HG03565 (cell line): Measurements from ENCODE around the gene SARM1.

Experiments
- ATAC-seq: cut with Tn5 transposase; IDR thresholded peaks from one replicate; pipeline ENCODE4 v1.9.1; 2021; ENCODE audit warnings: mild to moderate bottlenecking, moderate library complexity; ENCODE audit not compliant: unreplicated experiment

Gene SARM1

DNA sequence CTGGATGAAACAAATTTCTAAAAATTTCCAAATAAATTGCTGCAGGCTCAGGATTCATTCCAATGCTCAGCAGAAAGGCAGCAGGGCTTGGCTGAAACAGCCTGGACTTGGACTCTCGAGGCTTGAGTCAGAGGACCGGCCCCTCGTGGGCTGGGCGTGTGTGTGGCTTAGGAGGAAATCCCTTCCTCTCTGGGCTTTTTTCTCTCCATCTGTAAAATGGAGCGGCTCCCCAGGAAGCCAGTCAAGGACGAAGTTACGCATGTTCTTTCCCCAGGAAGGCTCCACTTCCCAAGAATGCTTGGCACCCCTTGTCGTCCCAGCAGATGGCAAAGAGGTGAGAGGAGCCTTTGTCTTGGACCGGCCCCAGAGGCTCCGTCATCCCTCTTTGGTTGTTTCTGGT, 21.0 kb downstream of the SARM1 start:
- no peak for ATAC-seq

DNA sequence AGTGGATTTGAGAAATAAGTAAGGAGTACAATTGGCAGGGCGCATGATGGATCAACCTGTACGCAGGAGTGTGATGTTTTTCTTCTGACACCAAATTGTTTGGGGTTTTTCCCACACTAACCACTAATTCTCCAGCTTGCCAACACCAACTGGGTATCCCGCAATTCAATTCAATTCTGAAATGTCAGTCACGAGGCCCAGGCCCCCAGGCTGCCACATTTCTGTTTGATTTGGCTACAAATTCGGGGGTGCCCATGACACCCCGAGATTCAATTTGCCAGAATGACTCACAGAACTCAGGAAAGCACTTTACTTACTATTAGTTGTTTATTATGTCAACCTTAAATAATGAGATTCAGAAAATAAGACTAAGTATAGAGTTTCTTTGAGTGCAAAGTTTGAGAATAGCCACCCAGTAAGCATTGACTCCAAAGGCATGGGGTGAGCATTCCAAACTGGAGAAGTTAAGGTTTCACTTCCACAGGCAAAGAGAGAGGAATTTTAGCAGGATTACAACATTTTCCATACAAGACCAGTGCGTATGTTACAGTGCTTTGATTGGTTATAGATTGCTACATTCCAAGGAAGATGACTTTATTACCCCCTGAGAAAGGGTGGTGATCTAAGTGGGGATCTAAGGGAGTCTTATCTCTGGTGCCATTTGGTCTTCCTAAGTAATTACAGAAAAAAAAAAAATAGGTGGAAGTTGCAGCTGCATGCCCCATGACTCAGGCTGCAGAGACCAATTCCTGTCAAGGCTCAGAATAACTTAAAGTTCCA, 23.0 kb downstream of the SARM1 start:
- no peak for ATAC-seq

DNA sequence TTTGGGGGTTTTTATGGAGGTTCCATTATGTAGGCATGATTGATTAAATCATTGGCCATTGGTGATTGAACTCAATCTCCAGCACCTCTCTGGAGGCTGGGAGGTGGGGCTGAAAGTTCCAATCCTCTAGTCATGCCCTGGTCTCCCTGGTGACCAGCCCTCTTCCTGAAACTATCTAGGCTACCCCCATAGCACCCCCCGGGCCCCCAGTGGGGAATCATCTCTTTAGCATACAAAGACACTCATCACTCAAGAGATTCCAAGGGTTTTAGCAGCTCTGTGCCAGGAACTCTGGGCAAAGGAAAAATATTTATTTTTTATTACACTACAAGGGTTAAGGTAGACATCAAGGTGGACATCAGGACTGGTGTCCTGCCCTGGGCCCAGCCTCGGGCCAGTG, 23.9 kb downstream of the SARM1 start:
- no peak for ATAC-seq

DNA sequence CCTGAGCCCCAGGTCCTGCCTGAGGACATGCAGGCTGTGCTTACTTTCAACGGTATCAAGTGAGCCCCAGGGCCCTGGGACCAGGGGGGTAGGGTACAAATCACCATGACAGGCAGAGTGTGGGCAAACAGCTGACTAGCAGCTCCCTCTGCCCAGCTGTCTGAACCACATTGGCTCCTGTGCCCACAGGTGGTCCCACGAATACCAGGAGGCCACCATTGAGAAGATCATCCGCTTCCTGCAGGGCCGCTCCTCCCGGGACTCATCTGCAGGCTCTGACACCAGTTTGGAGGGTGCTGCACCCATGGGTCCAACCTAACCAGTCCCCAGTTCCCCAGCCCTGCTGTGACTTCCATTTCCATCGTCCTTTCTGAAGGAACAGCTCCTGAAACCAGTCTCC, 24.5 kb downstream of the SARM1 start:
- ATAC-seq: no peak

DNA sequence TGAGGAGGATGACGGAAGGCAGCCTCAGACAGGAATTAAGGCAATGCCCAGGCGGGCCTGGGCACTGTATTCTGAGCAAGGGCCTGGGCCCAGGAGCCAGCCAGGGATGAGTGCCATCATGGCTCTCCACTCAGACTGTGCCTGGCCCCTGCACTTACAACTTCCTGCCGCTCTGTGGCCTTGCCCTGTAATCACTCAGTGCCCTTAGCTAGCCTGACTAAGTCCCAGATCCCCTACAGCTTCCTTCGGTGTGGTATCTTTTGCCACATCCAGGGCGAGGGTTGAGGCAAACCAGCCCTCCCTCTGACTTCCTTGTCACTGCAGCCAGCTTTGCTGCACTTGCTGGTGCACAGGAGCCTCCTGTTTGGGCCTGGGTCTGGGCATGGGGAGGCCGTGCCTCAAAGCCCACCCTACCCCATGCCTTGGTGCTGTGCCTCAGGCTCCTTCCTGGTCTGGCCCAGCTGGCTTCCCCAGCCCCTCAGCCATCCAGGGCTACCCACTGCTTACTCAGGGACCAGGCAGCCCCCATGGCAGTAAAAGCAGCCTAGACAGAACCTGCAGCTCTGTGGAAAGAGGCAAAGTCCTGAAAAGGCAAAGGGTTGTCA, 25.2 kb downstream of the SARM1 start:
- ATAC-seq: no peak

DNA sequence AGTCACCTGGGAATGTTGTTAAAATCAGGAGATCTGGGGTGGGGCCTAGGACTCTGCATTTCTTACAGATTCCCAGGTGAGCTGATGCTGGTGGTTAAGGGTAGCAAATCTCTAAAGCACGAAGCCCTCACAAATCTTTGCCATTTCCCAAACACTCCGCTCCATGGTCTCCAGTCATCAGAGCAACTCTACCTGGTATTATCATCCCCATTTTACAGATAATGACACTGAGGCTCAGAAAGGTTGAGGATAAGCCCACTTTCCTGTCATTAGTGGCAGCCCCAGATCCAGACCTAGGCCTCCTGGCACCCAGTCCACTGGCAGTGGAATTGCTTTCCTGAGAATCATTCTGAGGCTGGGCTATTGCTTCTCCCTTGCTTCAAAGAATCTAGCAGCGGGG, 25.8 kb downstream of the SARM1 start:
- ATAC-seq: no peak

DNA sequence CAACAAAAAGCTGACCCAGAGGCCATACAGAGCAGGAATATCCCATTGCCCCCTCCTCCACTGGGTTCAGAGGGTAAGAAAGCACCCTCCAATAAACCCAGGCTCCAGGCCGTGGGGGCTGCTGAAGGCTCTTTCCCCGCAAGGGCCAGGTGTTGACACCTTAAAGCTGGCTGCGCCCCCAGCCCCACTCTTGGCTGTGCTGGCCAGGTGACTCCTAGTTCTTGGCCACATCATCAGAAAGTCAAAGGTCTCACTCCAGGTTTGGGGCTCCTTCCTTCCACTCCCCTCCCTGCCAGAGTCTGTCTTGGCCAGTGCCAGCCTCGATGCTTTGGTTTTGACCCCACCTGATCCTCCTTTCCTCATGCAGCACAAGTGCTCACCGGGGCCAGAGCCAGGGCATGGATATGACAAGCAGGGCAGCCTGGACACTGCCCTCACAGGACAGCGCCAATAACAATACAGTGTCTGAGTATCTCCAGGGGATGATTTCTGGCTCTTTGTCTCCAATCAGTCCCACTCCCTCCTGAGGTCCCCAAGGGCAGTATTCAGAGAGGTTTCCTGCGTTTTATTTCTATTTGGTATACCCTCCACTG, 26.3 kb downstream of the SARM1 start:
- no peak for ATAC-seq

DNA sequence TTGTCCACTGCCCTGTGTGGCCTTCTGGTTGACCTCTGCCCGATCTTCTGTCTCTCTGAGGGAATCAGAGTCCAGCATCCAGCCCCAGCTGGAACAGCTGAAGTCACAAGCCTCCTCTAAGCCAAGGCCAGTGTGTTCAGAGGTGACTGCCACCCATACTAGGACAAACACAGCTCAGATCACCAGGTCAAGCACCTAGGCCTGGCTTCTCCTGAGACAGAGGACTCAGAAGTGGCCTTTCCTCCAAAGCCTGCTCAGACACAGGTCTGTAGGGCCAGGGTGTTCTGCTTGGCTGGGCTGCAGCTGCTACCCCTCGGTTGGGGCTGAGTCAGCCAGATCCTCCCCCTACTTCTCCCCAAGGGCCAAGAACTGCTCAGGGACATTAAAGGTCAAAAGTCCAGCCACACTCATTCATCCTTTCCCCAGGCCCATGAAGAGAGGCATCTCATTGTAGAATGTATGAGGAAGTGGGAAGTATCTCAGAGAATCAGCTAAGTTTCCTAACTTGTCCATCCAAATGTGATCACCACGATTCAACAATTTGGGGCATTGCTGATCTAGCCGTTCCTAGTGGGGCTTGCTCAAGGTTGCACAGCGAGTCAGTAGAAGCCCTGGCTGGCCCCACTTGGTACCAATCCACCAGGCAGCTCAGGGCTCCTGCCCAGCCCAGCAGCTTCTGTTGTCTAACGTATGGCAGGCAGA, 26.9 kb downstream of the SARM1 start:
- ATAC-seq: no peak

DNA sequence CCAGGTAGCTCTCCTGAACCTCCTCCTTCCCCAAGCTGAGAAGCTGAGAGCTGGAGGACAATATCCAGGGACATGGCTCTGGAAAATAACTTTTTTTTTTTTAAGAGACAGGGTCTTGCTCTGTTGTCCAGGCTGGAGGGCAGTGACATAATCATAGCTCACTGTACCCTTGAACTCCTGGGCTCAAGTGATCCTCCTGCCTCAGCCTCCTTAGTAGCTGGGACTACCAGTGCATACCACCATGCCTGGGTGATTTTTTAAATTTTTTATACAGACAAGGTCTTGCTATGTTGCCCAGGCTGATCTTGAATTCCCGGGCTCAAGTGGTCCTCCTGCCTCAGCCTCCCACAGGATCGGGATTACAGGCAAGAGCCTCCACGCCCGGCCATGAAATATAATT, 28.3 kb downstream of the SARM1 start:
- ATAC-seq: no peak

DNA sequence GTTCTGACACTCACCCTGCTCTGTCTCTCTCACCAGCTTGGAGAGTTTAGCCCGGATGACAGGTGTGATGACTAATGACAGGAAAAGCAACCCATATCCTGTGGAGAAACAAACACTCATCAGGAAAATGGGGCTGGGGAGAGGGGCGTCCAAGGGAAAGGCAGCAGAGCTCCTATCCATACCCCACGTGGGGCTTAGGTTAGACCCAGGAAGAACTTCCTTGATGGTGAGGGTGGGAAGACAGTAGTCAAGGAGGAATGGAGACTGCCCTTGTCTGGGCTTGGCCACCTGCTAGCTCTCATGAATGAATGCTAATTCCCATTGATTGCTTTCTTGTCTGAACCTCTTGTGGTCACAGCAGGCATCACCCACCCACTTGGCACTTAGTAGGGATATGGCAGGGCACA, 30.7 kb downstream of the SARM1 start:
- no peak for ATAC-seq

DNA sequence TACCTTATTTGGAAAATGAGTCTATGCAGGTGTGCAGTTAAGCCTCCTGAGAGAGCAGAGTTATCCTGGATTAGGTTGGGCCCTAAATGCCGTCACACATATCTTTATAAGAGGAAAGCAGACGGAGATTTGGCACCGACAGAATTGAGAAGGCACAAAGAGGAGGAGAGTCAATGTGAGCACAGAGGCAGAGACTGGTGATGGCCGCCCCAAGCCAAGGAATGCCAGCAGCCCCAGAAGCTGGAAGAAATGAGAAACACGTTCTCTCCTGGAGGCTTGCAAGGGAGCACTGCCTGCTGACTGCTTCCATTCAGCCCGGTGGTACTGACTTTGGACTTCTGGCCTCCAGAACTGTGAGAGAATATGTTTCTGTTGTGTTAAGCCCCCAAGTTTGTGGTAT, 31.4 kb downstream of the SARM1 start:
- ATAC-seq: no peak

DNA sequence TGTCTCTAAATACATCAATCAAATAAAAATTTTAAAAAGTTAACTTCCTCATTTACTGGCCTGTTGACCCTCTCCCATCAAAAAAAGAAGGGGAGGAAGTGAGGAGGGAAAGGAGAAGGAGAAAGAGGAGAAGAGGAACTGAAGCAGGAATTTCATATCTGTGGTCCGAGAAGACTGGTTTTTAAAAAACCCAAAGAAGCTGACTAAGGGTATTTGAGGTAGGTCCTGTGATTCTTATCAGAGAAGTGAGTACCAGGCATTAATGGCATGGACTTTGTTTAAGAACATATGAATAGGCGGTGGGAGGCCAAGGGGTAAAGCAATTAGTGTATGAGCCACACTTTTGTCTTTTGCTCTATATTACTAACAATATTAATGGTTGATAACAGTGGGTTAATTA, 32.5 kb downstream of the SARM1 start:
- no peak for ATAC-seq

DNA sequence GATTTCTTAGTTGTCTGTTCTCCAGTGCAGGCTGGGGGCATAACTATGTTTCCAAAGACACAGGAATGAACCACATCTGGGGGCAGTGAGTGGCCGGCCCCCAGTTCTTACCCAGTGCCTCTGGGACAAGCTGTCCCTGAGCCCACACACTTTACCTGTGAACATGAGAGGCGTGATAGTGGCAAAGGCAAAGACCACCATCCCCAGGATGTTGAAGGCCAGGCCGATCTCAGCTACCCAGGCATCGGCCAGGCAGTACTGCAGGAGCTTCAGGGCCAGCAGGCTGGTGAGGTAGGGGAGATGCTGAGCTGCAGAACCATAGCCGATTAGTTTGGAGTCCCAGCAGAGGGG, 32.9 kb downstream of the SARM1 start:
- ATAC-seq: no peak

DNA sequence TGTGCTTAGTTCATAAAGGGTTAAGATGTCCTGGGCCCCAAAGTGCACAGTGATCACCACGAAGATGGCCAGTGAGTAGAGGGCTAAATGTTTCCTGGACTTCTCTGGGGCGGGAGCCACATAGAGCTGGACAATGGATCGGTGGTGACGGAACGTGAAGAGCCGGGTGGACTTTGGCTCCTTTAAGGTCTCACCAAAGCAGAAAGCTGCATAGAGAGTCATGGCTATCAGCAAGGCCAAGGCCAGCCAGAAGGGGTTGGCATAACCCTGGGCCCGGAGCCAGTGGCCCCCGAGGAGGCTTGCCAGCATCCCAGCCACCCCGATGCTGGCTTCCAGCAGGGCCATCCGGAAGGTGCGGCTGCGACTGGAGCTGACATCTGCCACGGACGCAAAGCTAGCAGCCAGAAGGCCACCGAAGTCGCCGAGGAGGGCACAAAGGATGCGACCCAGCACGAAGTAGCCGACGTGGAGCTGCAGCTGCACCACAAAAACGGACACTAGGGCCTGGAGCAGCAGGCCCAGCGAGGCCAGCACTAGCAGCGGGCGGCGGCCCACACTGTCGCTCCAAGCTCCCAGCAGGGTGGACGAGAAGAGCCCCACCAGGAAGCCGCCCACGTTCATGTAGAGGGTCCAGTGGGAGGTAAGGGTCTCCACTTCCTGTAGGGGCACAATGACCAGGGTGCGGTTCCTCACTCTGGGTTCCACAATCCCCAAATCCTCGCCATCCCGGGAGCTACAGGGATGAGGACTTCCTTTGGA, 33.5 kb downstream of the SARM1 start:
- ATAC-seq: no peak

DNA sequence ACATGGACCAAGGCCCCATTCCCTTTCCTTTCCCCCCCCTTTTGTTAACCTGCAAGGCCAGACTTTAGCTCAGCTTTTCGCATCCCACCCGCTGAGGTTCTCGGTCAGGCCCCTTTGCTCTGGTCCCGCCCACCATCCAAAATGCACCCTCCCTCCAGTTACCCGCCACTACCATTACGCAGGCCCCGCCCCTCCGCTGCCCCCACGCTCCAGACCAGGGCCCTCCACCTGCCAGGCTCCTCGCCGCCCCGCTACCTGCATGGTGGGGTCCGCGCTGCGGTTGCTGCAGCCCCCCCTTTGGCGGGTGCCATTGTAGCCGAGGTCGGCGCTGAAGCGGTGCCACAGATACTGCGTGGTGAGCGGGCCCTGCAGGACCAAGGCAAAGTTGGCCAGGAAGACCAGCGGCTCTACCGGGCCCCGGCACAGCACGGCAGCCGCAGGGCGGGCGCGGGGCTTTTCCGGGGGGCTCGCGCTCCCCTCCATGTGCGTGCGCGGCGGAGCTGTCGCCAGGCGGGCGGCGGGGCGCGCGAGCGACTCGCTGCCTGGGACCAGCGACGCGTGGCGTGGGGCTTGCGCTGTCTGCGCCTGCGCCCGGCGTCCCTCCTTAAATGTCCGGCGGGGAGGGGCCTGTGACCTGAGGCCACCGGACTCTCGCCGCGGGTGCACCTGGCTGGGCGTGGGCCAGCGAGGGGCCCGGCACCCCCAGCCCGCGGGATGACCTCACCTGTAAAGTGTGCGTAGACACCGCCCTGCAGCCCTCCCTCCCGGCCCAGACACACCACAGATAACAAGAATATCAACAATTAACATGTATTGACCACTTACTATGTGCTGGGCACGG, 34.4 kb downstream of the SARM1 start, which contains the start of gene SLC46A1:
TSS of gene SLC46A1 (minus strand) at position 581 of the 841 bp plus-strand sequence. CDS start at position 483, 98 bp downstream.
- ATAC-seq: peak; percentile 66

DNA sequence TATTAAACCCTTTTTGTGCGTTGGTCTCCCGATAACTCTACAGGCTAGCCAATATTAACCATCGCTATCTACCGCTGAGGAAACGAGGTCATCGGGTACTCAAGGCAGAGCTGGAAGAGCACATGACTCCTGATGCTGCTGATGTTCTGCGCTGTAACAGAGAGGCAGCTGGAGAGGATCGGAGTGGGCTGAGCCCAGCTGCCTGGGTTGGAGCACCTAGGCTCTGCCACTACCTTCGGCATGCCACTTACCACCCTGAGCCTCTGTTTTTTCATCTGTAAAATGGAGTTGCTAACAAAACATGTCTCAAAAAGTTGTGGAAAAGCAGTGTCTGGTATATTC, 35.0 kb downstream of the SARM1 start:
- ATAC-seq: no peak

DNA sequence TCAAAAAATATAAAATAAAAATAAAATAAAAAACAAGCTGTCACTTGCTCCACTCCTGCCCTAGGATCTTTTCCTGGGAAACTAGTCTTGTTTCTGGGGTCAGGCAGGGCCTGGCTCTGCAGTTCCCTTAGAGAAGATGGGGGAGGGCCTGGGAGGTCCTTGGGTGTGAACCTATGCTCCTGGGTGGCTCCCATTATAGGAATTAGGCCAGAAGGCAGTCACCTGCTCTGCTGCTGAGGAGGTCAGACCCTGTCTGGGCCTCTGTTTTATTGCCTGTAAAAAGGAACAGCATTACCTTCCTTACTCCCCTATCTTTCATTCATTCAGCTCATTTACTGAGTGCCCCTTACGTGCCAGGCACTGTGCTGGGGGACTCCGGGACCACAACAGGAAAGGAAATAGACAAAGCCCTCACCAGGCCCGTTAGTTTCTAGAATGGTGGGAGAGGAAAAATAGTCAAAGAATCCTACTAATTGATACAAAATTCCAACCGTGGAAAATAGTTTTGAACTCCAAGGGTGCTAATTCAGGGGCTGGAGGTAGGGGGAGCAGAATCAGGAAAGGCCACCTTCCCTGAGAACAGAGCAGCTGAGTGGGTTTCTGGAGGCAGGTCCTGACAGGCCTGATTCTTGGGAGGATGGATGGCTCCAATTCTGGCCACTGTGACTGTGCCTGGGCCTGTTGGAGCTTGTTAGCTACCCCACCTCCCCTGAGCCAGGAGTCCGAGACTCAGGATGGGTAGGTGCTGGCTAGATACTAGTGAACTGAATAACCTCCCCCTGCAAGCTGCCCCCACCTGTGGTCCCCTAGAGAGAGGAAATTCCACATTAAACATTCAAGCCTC, 35.9 kb downstream of the SARM1 start:
- ATAC-seq: no peak

DNA sequence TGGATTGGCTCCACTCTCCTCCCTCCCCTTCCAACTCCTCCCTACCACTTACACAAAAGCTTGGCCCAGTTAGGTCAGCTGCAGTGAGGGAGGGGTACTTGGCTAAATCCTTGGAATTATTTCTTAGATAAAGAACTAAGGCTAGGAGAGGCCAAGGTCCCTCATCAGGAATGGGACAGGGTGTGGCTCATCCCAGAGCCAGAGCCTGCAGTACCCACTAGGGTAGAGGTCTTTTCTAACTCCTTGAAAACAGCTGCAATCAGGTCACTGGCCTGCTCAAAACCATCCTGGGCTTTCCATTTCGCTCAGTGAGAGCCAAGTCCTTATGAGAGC, 36.4 kb downstream of the SARM1 start:
- no peak for ATAC-seq

DNA sequence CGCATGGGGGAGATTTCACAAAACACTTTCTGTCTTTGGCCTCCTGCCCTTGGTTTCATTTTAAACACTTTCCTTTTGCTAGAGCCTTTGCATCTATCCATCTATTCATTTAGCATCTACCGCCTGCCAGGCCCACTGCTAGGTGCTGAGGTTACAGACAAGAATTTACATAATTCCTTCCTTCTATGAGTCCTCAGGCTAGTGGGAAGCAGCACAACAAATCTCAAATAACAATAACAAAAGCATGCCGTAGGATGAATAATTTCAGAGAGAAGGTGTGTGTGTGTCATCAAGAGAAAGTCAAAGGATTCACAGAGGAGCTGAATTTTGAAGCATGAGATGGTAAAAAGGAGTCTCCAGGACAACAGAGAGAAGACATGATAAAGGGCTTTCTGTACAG, 40.6 kb downstream of the SARM1 start:
- no peak for ATAC-seq

DNA sequence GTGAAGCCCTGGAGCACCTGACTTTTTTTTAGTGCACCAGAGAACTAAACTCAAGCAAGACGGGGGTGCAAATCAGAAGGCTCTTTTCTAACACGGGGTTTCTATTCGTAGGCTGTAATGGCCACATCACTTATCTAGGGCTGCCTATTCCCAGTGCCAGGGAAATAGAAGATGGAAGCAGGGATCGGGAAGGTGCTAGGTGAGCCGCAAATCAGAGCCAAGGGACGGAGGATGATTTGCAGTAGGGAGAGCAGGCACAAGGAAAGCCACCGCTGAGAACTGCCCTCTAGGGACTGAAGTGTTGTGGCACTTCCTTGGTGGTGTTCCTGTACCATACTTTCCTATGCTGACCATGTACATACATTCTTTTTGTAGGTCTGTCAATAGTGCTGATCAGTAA, 42.3 kb downstream of the SARM1 start:
- no peak for ATAC-seq
